HL-60 (cell line): Measurements from ENCODE around the gene TP53I3.

ENCODE experiments used
- DNase-seq, 2 experiments: peaks; one replicate each; pipeline ENCODE4 v3.0.0-alpha.2; 2010 to 2020; ENCODE audit warnings: low read depth in 1 of 2, low spot score in 1 of 2
- H3K27ac ChIP-seq: fragments of 250-450 bp; sonication (Bioruptor Pico); replicated peaks from 2 replicates; pipeline ENCODE4 v1.5.1; 2020; ENCODE audit warnings: mild to moderate bottlenecking, moderate library complexity
- H3K27me3 ChIP-seq: fragments of 250-450 bp; sonication (Bioruptor Pico); 2 replicates; pipeline ENCODE4 v1.5.1; 2021; ENCODE audit warnings: mild to moderate bottlenecking, moderate library complexity; ENCODE audit not compliant: insufficient read depth, poor library complexity, severe bottlenecking
- H3K4me3 ChIP-seq: replicated peaks from 2 replicates; pipeline ENCODE4 v1.5.1; 2011; ENCODE audit warnings: mild to moderate bottlenecking, control low read depth, low read length; ENCODE audit not compliant: insufficient read depth
- GABPA ChIP-seq: IDR thresholded peaks from 2 replicates; pipeline ENCODE4 v1.6.1; 2012; ENCODE audit warnings: low read depth
- POLR2AphosphoS5 ChIP-seq: IDR thresholded peaks from 2 replicates; pipeline ENCODE4 v1.6.1; 2012; ENCODE audit warnings: low read depth
- SPI1 ChIP-seq: IDR thresholded peaks from 2 replicates; pipeline ENCODE4 v1.6.1; 2012; ENCODE audit warnings: low read depth, mild to moderate bottlenecking, borderline replicate concordance
- TF ChIP-seq, protein P1 (sequence below): IDR thresholded peaks from 2 replicates; pipeline ENCODE4 v1.6.1; 2012; ENCODE audit warnings: low read depth; ENCODE audit not compliant: insufficient replicate concordance
- TF ChIP-seq, protein P2 (sequence below): IDR thresholded peaks from one replicate; pipeline ENCODE4 v1.5.1; 2011; ENCODE audit warnings: low read length, control low read depth, inconsistent platforms; ENCODE audit not compliant: insufficient read depth

TP53I3 gene

DNA sequence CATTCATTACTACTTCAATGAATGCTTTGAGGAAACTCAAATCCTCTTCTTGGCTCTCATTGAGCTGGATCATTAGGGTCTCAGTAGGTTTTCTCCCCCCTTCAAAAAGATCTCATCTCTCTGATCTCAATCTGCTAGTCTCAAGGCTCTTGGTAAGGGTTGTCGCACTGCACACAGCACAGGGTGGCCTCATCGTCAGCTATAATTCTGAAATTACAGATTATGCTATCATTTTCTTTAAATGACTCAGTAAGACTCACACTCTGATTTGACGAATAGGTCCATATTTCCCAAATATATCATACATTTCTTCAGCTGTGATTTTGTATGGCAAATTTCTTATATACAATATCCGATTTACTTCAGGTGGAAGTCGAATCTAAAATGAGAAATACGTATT is 10.8 kb downstream of the TP53I3 start:
- no peak for DNase-seq
- H3K27me3 ChIP-seq, result no peaks in the 10 kb centered on the region
- H3K27ac ChIP-seq, result no peak overlapping the region
- H3K4me3 ChIP-seq, result no peak overlapping the region
- TF ChIP-seq GABPA, result no peak
- TF ChIP-seq, protein P1, sequence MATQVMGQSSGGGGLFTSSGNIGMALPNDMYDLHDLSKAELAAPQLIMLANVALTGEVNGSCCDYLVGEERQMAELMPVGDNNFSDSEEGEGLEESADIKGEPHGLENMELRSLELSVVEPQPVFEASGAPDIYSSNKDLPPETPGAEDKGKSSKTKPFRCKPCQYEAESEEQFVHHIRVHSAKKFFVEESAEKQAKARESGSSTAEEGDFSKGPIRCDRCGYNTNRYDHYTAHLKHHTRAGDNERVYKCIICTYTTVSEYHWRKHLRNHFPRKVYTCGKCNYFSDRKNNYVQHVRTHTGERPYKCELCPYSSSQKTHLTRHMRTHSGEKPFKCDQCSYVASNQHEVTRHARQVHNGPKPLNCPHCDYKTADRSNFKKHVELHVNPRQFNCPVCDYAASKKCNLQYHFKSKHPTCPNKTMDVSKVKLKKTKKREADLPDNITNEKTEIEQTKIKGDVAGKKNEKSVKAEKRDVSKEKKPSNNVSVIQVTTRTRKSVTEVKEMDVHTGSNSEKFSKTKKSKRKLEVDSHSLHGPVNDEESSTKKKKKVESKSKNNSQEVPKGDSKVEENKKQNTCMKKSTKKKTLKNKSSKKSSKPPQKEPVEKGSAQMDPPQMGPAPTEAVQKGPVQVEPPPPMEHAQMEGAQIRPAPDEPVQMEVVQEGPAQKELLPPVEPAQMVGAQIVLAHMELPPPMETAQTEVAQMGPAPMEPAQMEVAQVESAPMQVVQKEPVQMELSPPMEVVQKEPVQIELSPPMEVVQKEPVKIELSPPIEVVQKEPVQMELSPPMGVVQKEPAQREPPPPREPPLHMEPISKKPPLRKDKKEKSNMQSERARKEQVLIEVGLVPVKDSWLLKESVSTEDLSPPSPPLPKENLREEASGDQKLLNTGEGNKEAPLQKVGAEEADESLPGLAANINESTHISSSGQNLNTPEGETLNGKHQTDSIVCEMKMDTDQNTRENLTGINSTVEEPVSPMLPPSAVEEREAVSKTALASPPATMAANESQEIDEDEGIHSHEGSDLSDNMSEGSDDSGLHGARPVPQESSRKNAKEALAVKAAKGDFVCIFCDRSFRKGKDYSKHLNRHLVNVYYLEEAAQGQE, result no peak
- TF ChIP-seq SPI1, result no peak
- TF ChIP-seq, protein P2, sequence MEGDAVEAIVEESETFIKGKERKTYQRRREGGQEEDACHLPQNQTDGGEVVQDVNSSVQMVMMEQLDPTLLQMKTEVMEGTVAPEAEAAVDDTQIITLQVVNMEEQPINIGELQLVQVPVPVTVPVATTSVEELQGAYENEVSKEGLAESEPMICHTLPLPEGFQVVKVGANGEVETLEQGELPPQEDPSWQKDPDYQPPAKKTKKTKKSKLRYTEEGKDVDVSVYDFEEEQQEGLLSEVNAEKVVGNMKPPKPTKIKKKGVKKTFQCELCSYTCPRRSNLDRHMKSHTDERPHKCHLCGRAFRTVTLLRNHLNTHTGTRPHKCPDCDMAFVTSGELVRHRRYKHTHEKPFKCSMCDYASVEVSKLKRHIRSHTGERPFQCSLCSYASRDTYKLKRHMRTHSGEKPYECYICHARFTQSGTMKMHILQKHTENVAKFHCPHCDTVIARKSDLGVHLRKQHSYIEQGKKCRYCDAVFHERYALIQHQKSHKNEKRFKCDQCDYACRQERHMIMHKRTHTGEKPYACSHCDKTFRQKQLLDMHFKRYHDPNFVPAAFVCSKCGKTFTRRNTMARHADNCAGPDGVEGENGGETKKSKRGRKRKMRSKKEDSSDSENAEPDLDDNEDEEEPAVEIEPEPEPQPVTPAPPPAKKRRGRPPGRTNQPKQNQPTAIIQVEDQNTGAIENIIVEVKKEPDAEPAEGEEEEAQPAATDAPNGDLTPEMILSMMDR, result no peak
- TF ChIP-seq POLR2AphosphoS5, result no peak

DNA sequence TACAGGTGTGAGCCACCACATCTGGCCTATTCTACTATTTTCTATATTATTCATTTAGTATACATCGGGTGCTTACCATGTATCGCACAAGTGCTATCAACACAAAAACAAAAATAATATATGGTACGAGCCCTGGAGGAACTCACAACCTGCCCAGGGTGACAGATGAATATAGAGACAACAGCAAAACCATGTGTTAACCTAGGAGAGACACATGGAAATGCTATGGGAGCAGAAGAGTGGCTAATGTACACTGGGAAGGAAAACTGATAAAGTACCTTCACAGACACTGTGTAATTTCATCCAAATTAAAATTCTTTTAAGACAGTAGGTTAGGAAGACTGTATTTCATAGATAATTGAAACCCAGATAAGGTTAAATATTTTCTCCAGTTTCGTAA is 12.4 kb downstream of the TP53I3 start:
- no peak for DNase-seq
- Histone ChIP-seq H3K27me3 (no peaks in the 10 kb centered on the region), H3K4me3 (no peak overlapping the region), H3K27ac (no peak overlapping the region)
- TF ChIP-seq, protein P2, result no peak
- TF ChIP-seq GABPA, result no peak

DNA sequence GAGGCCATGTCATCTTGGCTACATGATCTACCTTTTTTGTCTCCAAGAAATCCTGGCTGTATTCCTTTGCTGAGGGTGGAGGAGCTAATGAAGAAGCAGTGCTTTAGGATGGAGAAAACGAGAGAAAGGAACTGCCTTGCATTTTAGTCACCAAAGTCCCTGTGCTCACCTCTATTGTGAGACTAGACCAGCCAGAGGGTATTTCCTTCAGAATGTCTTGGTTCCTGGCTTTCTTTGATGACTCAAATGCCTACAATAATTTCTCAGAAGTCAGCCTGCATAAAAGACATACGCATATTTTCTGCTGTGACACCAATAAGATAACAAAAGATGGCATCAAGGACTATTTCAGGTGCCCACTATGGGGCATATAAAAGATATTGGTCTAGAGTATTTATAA is 19.3 kb downstream of the TP53I3 start:
- Histone ChIP-seq H3K27me3 (no peaks in the 10 kb centered on the region), H3K4me3 (no peak overlapping the region), H3K27ac (no peak overlapping the region)
- DNase-seq, result no peak
- TF ChIP-seq POLR2AphosphoS5, result no peak
- TF ChIP-seq, protein P2, result no peak
- TF ChIP-seq GABPA, result no peak
- TF ChIP-seq, protein P1, result no peak
- TF ChIP-seq SPI1, result no peak

DNA sequence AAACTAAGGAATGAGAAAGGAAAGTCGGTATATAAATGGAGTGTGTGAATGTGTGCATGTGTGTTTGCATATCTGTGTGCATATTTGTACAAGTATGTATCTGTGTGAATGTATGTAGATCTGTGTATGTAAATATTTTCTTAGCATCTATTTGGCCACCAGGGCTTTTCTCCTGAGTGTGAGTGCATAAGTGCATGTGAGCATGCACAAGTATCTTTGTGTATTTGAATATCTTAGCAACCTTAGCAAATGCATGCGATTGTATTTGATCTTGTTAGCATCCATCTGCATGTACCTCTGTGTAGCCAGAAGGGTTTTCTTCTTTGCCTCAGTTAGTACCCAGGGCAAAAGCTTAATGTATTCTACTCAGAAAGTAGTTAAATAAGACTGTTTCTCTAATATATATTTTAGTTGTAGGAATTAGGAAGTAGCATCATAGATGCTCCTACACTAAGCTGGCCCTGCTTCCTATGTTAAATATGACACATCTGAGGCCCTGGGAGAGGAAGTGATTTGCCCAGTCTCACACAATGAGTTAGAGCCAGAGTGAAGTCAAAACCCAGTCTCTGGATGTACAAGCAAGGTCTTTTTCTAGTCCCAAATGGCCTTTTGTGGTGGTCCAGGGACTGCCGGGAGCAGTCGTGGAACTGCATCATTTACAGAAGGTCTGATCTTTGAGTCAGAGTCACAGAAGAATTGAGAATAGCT is 25.9 kb downstream of the TP53I3 start:
- no peak for DNase-seq
- peak; percentile 41; the same call in 1 of the 2 replicates for TF ChIP-seq SPI1
- TF ChIP-seq, protein P2, result no peak
- Histone ChIP-seq H3K4me3 (no peak overlapping the region), H3K27me3 (no peaks in the 10 kb centered on the region), H3K27ac (no peak overlapping the region)
